HuH-7 (cell line): ENCODE results near the gene ZSWIM3.
A peak's percentile ranks its signal among the peaks of the same experiment; 100 is the strongest.

Source experiments
- DNase-seq: peaks from one replicate; pipeline ENCODE4 v3.0.0; 2011; ENCODE audit warnings: low spot score

Gene ZSWIM3

DNA sequence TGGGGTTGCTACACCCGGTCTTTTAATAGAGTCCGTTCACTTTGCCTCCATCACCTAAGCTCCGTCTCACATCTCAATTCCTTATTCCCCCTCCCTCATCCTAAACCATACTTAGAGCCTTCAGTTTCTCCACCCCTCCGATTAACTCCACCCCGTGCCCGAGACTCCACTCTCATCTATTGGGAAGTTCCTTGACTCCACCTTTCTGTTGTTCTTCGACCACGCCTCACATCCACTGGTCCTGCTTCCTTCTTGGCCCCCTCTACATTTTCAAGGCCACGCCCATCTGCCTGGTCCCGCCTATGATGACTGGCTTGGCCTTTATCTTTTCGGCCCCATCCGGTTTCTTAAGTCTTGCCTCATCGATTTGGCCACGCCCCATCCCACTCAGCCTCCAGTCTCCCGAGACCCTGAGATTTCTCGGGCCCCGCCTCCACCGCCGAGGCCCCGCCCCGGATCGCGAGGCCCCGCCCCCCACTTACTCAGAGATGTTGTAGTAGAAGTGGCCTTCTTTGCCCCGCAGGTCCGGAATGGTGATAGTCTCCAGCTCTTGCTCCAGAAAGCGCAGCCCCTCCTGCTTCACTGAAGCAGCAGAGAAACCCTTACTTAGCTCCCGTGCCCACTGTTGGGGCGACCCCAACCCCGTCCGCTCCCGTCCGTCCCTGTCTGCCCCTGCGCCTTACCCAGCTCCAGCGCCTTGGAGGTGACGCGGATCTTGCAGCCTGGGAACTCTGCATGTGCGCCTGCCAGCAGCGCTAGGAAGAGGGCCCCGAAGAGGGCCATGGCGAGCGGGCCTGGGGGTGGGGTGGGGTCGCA is 53.5 kb downstream of the ZSWIM3 start:
- peak; percentile 93 for DNase-seq

- DNase-seq, result peak; percentile 83
Measured at GRCh38 chr20:45911486-45912343, 54.3 kb downstream of the ZSWIM3 start, which contains the start of gene PLTP. Gene PLTP (minus strand): TSS chr20:45912155. CDS start chr20:45911452, 703 bp downstream.

DNA sequence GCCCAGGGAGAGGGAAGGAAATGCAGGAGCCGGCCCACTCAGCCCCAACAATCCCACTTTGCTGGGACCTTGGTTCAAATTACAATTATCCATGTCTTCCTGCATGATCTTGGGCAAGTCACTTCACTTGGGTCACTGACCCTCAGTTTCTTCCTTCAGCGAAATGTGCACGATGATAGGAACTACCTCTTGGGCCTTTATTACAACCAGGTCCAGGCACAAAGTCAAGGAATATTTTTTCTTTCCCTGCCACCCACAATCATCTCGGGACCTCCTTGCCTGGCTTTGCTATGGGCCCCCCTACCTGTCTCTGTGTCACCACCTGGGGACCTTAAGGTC is 54.9 kb downstream of the ZSWIM3 start:
- no peak for DNase-seq

- no peak for DNase-seq
Measured at GRCh38 chr20:45913116-45913515, 55.7 kb downstream of the ZSWIM3 start.

DNA sequence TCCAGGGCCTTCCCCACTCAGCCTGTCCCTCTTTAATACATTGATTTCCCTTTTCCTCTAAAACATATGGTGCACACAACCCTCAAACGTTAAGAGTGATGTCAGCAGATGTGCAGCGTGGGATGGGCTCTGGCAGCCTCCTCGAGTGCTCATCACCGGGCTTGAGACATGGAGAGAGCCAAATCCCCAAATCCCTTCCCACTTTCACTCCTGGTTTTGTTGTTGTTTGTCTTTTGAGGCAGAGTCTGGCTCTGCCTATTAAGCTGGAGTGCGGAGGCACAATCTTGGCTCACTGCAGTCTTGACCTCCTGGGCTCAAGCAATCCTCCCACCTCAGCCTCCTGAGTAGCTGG is 60.4 kb downstream of the ZSWIM3 start:
- no peak for DNase-seq

- DNase-seq, result no peak
Measured at GRCh38 chr20:45918182-45918737, 60.8 kb downstream of the ZSWIM3 start.

GRCh38 chr20:45918779-45919537 is 61.5 kb downstream of the ZSWIM3 start:
- no peak for DNase-seq

- no peak for DNase-seq
Measured at GRCh38 chr20:45919542-45920399, 62.4 kb downstream of the ZSWIM3 start.

GRCh38 chr20:45920462-45921336 is 63.3 kb downstream of the ZSWIM3 start:
- no peak for DNase-seq

GRCh38 chr20:45921337-45922189 is 64.1 kb downstream of the ZSWIM3 start:
- no peak for DNase-seq

DNA sequence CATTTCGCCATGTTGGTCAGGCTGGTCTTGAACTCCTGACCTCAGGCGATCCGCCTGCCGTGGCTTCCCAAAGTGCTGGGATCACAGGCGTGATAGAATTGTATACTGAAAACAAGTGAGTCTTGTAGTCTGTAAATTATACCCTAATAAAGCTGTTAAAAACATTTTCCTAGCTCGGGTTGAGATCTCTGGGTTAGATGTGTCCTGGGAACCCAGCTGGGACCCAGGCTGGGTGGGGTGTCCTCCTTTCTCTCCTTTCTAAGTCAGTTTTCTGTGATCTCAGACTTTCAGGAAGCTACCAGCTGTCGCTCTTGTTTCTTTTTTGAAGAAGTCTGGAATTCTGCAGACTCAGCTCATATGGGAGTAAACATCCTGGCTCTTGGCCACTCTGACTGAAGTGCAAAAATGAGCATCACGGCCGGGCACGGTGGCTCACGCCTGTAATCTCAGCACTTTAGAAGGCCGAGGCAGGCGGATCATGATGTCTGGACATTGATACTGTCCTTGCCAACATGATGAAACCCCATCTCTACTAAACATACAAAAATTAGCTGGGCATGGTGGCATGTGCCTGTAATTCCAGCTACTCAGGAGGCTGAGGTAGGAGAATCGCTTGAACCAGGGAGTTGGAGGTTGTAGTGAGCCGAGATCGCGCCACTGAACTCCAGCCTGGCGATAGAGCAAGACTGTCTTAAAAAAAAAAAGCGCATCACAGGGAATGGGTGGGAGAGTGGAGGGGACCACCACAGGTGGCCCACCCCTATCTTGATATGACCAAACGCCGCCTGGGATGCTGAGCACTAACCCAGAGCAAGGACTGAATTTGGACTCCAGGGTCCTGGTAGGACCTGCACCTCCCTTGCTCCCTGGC is 67.2 kb downstream of the ZSWIM3 start:
- no peak for DNase-seq

DNA sequence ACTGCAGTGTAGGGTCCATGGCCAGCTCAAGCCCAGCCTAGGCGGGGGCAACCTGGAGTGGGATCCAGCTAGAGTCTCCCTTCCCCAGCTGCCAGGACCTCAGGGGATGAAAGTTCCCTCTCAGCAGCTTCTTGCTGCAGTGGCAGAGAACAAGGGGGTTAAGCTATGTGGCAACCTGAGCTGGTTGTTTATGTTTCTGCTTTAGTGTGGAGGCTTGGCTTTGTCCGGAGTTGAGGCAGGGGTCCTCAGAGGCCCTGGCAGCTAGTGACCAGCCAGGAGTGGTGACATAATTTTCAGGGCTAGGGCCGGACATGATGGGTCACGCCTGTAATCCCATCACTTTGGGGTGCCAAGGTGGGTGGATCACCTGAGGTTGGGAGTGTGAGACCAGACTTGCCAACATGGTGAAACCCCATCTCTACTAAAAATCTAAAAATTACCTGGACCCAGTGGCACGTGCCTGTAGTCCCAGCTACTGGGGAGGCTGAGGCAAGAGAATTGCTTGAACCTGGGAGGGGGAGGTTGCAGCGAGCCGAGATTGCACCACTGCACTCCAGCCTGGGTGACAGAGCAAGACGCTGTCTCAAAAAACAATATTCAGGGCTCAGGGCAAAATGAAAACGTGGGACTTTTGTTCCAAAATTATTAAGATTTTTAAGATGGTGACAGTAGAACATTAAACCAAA is 68.5 kb downstream of the ZSWIM3 start:
- DNase-seq, result no peak

DNA sequence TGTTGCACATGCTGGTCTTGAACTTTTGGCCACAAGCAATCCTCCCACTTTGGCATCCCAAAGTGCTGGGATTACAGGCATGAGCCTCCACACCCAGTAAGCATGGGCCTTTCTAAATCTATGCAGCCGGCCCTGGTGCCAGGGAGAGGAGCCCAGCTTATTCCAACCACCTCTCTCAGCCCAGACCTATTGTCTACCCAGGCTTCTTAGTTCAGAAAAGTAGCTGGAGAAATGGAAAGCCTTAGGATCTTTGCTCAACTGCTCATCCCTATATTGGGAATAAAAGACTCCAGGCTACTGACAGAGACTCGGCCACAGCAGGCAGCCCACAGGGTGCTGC is 69.3 kb downstream of the ZSWIM3 start:
- DNase-seq, result no peak

- peak; percentile 67 for DNase-seq
Measured at GRCh38 chr20:45927071-45927878, 69.9 kb downstream of the ZSWIM3 start.
